Right lobe of liver (tissue), 6 donors: ENCODE data around the gene ZNF800. TPM values are rescaled to one million over a fixed set of nuclear protein-coding genes. Genes with fewer than 3 reads are reported as not detected.

Experiments used
- ATAC-seq, 4 donors: fragments of 200-7000 bp; cut with Tn5 transposase; one replicate each; pipeline ENCODE4 v1.9.1; 2020; ENCODE audit warnings: mild to moderate bottlenecking in 4 of 4, moderate library complexity in 4 of 4
- DNase-seq, 3 donors: peaks; one replicate each; pipeline ENCODE4 v3.0.0-alpha.2; 2020
- H3K27ac ChIP-seq, 3 donors: fragments of 200-600 bp; one replicate each; pipeline ENCODE4 v1.8.0; 2022
- H3K27me3 ChIP-seq, 2 donors: fragments of 200-600 bp; one replicate each; pipeline ENCODE4 v1.8.0; 2022
- H3K36me3 ChIP-seq, 4 donors: fragments of 200-600 bp; sonication (generic) in 1 of 4; one replicate each; pipeline versions ENCODE4 v1.5.1 to v1.8.0; 2017 to 2022; ENCODE audit warnings: control low read depth in 1 of 4
- H3K4me1 ChIP-seq, 4 donors: fragments of 200-600 bp; sonication (generic) in 1 of 4; one replicate each; pipeline versions ENCODE4 v1.5.1 to v1.8.0; 2017 to 2022; ENCODE audit warnings: control low read depth in 1 of 4
- H3K4me3 ChIP-seq, 3 donors: fragments of 200-600 bp; one replicate each; pipeline ENCODE4 v1.8.0; 2022
- H3K9me3 ChIP-seq, 4 donors: fragments of 200-600 bp; sonication (generic) in 1 of 4; one replicate each; pipeline versions ENCODE4 v1.5.1 to v1.8.0; 2017 to 2022; ENCODE audit warnings: control low read depth in 1 of 4
- CTCF ChIP-seq, 4 donors: fragments of 200-600 bp in 3 of 4; fragments of 450-650 bp in 1 of 4; IDR thresholded peaks; one replicate each; pipeline versions ENCODE4 v1.5.1 to v1.8.0; 2016 to 2022; ENCODE audit warnings: antibody characterized with exemption in 4 of 4, mild to moderate bottlenecking in 2 of 4
- POLR2A ChIP-seq: fragments of 450-650 bp; IDR thresholded peaks from one replicate; pipeline ENCODE4 v1.6.1; 2017; ENCODE audit warnings: antibody characterized with exemption, mild to moderate bottlenecking
- WGBS: methylation state at CpG from one replicate; pipeline ENCODE4 v1.1.6; 2018; ENCODE audit warnings: low coverage, low lambda C conversion rate; ENCODE audit not compliant: insufficient coverage; ENCODE audit errors: missing lambda C conversion rate; 5-methylcytosine and 5-hydroxymethylcytosine counted together
- intact Hi-C, 2 donors: fragments of 100-400 bp; cut with DNase I; formaldehyde crosslinking; loops; one replicate each; pipeline versions ENCODE4 v1.11.2 to v1.14.1; 2022
- total RNA-seq, 6 experiments: library from RNA; depleted of rRNA in 2 of 6; stranded (reverse); fragments of >200 nt in 2 of 6; fragmentation: NEBNext Ultra II Directional in 3 of 6; extraction: Animal tissue kit (Norgen Biotek cat#: 25700) in 3 of 6; gene quantifications; one replicate each; pipeline versions ENCODE4 v1.1.0 to v1.2.4, GENCODE V29; 2016 to 2023
- donor health status: DM: no; HTN: yes; CAD: no.
- donor health status: DM: no; HTN: no; CAD: no.
- donor health status: DM: no; HTN: no; CAD: no.
- donor health status: DM: no; HTN: yes; CAD: no.
- donor health status: DM: no; HTN: yes; CAD: no.

The ZNF800 gene
- total RNA-seq, 6 experiments from 2014 or later: 12.5 to 32.3 (median 15.3) TPM

DNA sequence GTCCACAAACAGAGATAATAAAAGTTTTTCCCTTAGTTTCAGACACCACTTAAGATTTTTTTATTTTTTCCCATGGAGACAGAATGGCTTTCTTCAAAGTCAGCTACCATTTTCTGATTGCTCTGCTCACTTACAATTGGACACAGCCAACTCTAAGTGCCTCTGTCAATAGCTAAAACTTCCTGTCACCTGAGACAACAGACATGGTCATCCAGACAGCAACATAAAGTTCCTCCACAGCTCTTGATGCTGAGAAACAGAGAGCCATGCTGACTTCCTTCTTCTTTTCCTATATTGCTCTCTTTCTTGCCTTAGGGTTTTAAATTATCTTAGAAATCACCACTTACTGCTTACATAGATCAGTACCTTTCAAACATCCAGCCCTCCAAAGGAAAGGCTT is 12.0 kb downstream of the ZNF800 start:
- H3K4me3 ChIP-seq: no peak overlapping the region

GRCh38 chr7:127379642-127380041 is 12.9 kb downstream of the ZNF800 start:
- intact Hi-C loops: no loop called here
- H3K4me3 ChIP-seq: no peak overlapping the region
- H3K27ac ChIP-seq: no peak overlapping the region
- no peaks in the 10 kb centered on the region for H3K9me3 ChIP-seq
- ATAC-seq (no peak), DNase-seq (no peak)
- TF ChIP-seq CTCF (IDR thresholded peaks at IDR 0.05) (no peak), POLR2A (no peak)
- H3K4me1 ChIP-seq: peaks cover 0 to 7% (median 0%) of the 10 kb centered on the region in 4 donors
- H3K27me3 ChIP-seq: no peaks in the 10 kb centered on the region
- 85% methylated on average over 2 of the region's 2 CpGs for WGBS
- H3K36me3 ChIP-seq: peaks cover 0 to 5% (median 0%) of the 10 kb centered on the region in 4 donors

More for the DNA sequence above, 12.0 kb downstream of the ZNF800 start:
- H3K36me3 ChIP-seq: no peaks in the 10 kb centered on the region
- intact Hi-C loops: no loop called here
- ATAC-seq (no peak), DNase-seq (no peak)
- no peaks in the 10 kb centered on the region for H3K9me3 ChIP-seq
- H3K4me1 ChIP-seq: peaks cover 0 to 7% (median 0%) of the 10 kb centered on the region in 4 donors
- no peak overlapping the region for H3K27ac ChIP-seq
- H3K27me3 ChIP-seq: no peaks in the 10 kb centered on the region
- TF ChIP-seq CTCF (IDR thresholded peaks at IDR 0.05) (no peak), POLR2A (no peak)

DNA sequence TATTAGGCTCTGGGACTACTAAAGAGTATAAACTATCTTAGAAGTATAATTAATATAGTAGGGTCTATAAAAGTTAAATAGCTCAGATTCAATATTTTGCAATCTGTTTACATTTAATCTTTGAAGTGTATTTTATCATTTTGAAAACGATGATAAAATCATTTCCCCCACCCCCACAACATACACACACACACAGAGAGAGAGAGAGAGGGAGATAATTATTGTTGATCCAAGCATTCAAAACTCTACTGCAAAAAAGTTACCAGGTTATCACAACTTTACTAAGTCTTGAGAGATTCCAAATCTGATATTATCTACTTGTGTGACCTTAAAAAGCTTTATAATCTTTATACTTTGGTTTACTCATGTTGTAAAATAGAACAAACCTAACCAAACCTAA is 14.0 kb downstream of the ZNF800 start:
- H3K27ac ChIP-seq: no peak overlapping the region
- no peak overlapping the region for H3K4me3 ChIP-seq
- TF ChIP-seq POLR2A (no peak), CTCF (IDR thresholded peaks at IDR 0.05) (no peak)
- 6% methylated on average over 1 of the region's 1 CpG for WGBS
- peaks cover 0 to 7% (median 0%) of the 10 kb centered on the region in 4 donors for H3K4me1 ChIP-seq
- no peak for DNase-seq
- no peaks in the 10 kb centered on the region for H3K27me3 ChIP-seq
- no peak for ATAC-seq
- peaks cover 0 to 16% (median 0%) of the 10 kb centered on the region in 4 donors for H3K36me3 ChIP-seq
- intact Hi-C loops: no loop called here
- H3K9me3 ChIP-seq: no peaks in the 10 kb centered on the region

GRCh38 chr7:127377425-127377824 is 15.1 kb downstream of the ZNF800 start:
- Histone ChIP-seq H3K27me3 (no peaks in the 10 kb centered on the region), H3K4me1 (peaks cover 0 to 7% (median 0%) of the 10 kb centered on the region in 4 donors), H3K27ac (no peak overlapping the region), H3K9me3 (no peaks in the 10 kb centered on the region), H3K36me3 (peaks cover 0 to 25% (median 0%) of the 10 kb centered on the region in 4 donors), H3K4me3 (no peak overlapping the region)
- WGBS: 0% methylated on average over 1 of the region's 1 CpG
- TF ChIP-seq CTCF (IDR thresholded peaks at IDR 0.05) (no peak), POLR2A (no peak)
- peak; percentile 53 to 58 (median 55) for ATAC-seq
- intact Hi-C loops: no loop called here
- no peak for DNase-seq

- Histone ChIP-seq H3K27ac (no peak overlapping the region), H3K27me3 (no peaks in the 10 kb centered on the region), H3K36me3 (peaks cover 0 to 25% (median 3%) of the 10 kb centered on the region in 4 donors), H3K9me3 (no peaks in the 10 kb centered on the region), H3K4me3 (no peak overlapping the region), H3K4me1 (peaks cover 0 to 7% (median 0%) of the 10 kb centered on the region in 4 donors)
- DNase-seq (no peak), ATAC-seq (no peak)
- intact Hi-C loops: no loop called here
- WGBS: 89% methylated on average over 1 of the region's 1 CpG
- no peak for TF ChIP-seq POLR2A
- no peak for TF ChIP-seq CTCF (IDR thresholded peaks at IDR 0.05)
Measured at GRCh38 chr7:127375631-127376030, 16.9 kb downstream of the ZNF800 start.
